Cardiac fibroblast (primary cell): Measurements from ENCODE around the gene NPTN.

ENCODE experiments used
- DNase-seq, 2 donors: peaks; one replicate each; pipeline versions ENCODE4 v3.0.0 to v3.0.0-alpha.2; 2010; ENCODE audit warnings: low read depth in 2 of 2
- H3K4me3 ChIP-seq, 2 donors: replicated peaks in 1 of 2; 1 replicate in 1 of 2; 2 replicates in 1 of 2; pipeline ENCODE4 v1.5.1; 2011; ENCODE audit warnings: low read depth in 2 of 2, low read length in 2 of 2, mild to moderate bottlenecking in 2 of 2, moderate library complexity in 1 of 2
- CTCF ChIP-seq: IDR thresholded peaks from one replicate; pipeline ENCODE4 v1.5.1; 2011; ENCODE audit warnings: low read depth, mild to moderate bottlenecking, low read length, inconsistent platforms

The NPTN gene

GRCh38 chr15:73515527-73515926 is 117.7 kb downstream of the NPTN start:
- TF ChIP-seq CTCF = no peak
- DNase-seq = no peak
- H3K4me3 ChIP-seq = no peak overlapping the region
